B cell (primary cell): ENCODE data around the gene POM121. TPM values are rescaled to one million over a fixed set of nuclear protein-coding genes. Genes with fewer than 3 reads are reported as not detected.
"Not testable (repeated sequence)": the region's sequence is repeated elsewhere in the genome, so short reads cannot be mapped to it uniquely, and the experiment has no call there.

ENCODE experiments used
- ATAC-seq: fragments of 200-7000 bp; cut with Tn5 transposase; one replicate; pipeline ENCODE4 v1.10.0; 2021; ENCODE audit warnings: low read depth, mild to moderate bottlenecking, moderate number of reproducible peaks, moderate library complexity
- CTCF ChIA-PET: fragments of 350-600 bp; sonication (Branson Sonifier 250); formaldehyde crosslinking; loops from one replicate; lab custom pipeline; 2021; ENCODE audit warnings: antibody characterized with exemption, inconsistent platforms; lab: Charles Lee
- POLR2A ChIA-PET: fragments of 350-600 bp; sonication (Branson Sonifier 250); formaldehyde crosslinking; loops from one replicate; lab custom pipeline; 2021; ENCODE audit warnings: antibody characterized with exemption; lab: Charles Lee
- DNase-seq: peaks from one replicate; pipeline ENCODE4 v3.0.0; 2013
- H2AFZ ChIP-seq: 2 replicates; pipeline ENCODE4 v1.6.1; 2012; ENCODE audit warnings: mild to moderate bottlenecking, low read depth, low read length; ENCODE audit not compliant: insufficient read depth, poor library complexity, severe bottlenecking
- H3K27ac ChIP-seq, 2 donors: 1 replicate in 1 of 2; 2 replicates in 1 of 2; pipeline ENCODE4 v1.5.1; 2012 to 2013; ENCODE audit warnings: low read length in 2 of 2, mild to moderate bottlenecking in 2 of 2, moderate library complexity in 1 of 2
- H3K27me3 ChIP-seq, 4 experiments: fragments of 200-600 bp in 1 of 4; sonication (generic) in 1 of 4; replicated peaks in 1 of 4; 1 replicate in 2 of 4; 2 replicates in 2 of 4; pipeline versions ENCODE4 v1.6.1 to v1.7.0; 2013 to 2016; ENCODE audit warnings: low read length in 3 of 4, mild to moderate bottlenecking in 2 of 4, mixed read lengths in 1 of 4, moderate library complexity in 1 of 4; ENCODE audit not compliant: insufficient read depth in 4 of 4, control insufficient read depth in 3 of 4; ENCODE audit errors: control extremely low read depth in 1 of 4
- H3K36me3 ChIP-seq, 2 experiments: replicated peaks in 1 of 2; 1 replicate in 1 of 2; 2 replicates in 1 of 2; pipeline versions ENCODE4 v1.6.1 to v1.7.1; 2013; ENCODE audit warnings: low read length in 1 of 2; ENCODE audit not compliant: insufficient read depth in 2 of 2, control insufficient read depth in 1 of 2; ENCODE audit errors: control extremely low read depth in 1 of 2, extremely low read depth in 1 of 2
- H3K4me1 ChIP-seq, 2 donors: fragments of 200-600 bp in 1 of 2; sonication (generic) in 1 of 2; 1 replicate in 1 of 2; 2 replicates in 1 of 2; pipeline versions ENCODE4 v1.5.1 to v1.6.1; 2013 to 2017; ENCODE audit warnings: low read length in 2 of 2; ENCODE audit not compliant: control insufficient read depth in 2 of 2, insufficient read depth in 2 of 2
- H3K4me2 ChIP-seq: replicated peaks from 2 replicates; pipeline ENCODE3; 2012; ENCODE audit warnings: mild to moderate bottlenecking, low read depth, low read length; ENCODE audit not compliant: poor library complexity, severe bottlenecking
- H3K4me3 ChIP-seq, 5 experiments: fragments of 200-600 bp in 1 of 5; sonication (generic) in 1 of 5; 1 replicate in 3 of 5; 2 replicates in 2 of 5; pipeline versions ENCODE4 v1.5.1 to v1.7.0; 2011 to 2016; ENCODE audit warnings: low read length in 4 of 5, mild to moderate bottlenecking in 4 of 5, low read depth in 2 of 5, control low read depth in 1 of 5, moderate library complexity in 1 of 5; ENCODE audit not compliant: insufficient read depth in 1 of 5; ENCODE audit errors: control extremely low read depth in 1 of 5, extremely low read depth in 1 of 5
- H3K79me2 ChIP-seq: fragments of 200-600 bp; sonication (generic); one replicate; pipeline ENCODE4 v1.6.0; 2016; ENCODE audit warnings: low read length; ENCODE audit not compliant: control insufficient read depth, insufficient read depth
- H3K9ac ChIP-seq: fragments of 200-600 bp; sonication (generic); 2 replicates; pipeline ENCODE4 v1.6.1; 2017; ENCODE audit warnings: mild to moderate bottlenecking, low read length, moderate library complexity
- H3K9me3 ChIP-seq, 3 donors: one replicate each; pipeline versions ENCODE4 v1.6.1 to v1.7.1; 2013; ENCODE audit warnings: low read length in 2 of 3; ENCODE audit not compliant: control insufficient read depth in 2 of 3, insufficient read depth in 1 of 3; ENCODE audit errors: control extremely low read depth in 1 of 3
- H4K20me1 ChIP-seq: 2 replicates; pipeline ENCODE4 v1.6.0; 2012; ENCODE audit warnings: mild to moderate bottlenecking, low read length; ENCODE audit not compliant: insufficient read depth, control insufficient read depth, poor library complexity, severe bottlenecking
- H3K27ac Mint-ChIP-seq: one replicate; pipeline ENCODE4 v1.8.0; 2021; ENCODE audit warnings: mixed read lengths
- H3K27me3 Mint-ChIP-seq: one replicate; pipeline ENCODE4 v1.8.0; 2021; ENCODE audit warnings: mixed read lengths
- H3K4me1 Mint-ChIP-seq: one replicate; pipeline ENCODE4 v1.8.0; 2021; ENCODE audit warnings: mixed read lengths
- H3K4me3 Mint-ChIP-seq: one replicate; pipeline ENCODE4 v1.8.0; 2021; ENCODE audit warnings: mixed read lengths
- H3K9me3 Mint-ChIP-seq: one replicate; pipeline ENCODE4 v1.8.0; 2022; ENCODE audit warnings: mixed read lengths; ENCODE audit not compliant: insufficient read depth
- EZH2 ChIP-seq: IDR thresholded peaks from 2 replicates; pipeline ENCODE4 v1.6.1; 2012; ENCODE audit warnings: borderline replicate concordance, low read depth, mild to moderate bottlenecking, moderate library complexity, low read length; ENCODE audit not compliant: insufficient read depth, poor library complexity, severe bottlenecking
- WGBS: methylation state at CpG from one replicate; pipeline ENCODE4 v1.1.5; 2013; ENCODE audit warnings: missing lambda C conversion rate; ENCODE audit not compliant: insufficient coverage; 5-methylcytosine and 5-hydroxymethylcytosine counted together
- intact Hi-C: fragments of 100-400 bp; cut with micrococcal nuclease; formaldehyde crosslinking; loops from one replicate; pipeline ENCODE4 v1.10.0; 2022
- polyA minus RNA-seq: library from RNA; depleted of rRNA, polyadenylated mRNA; stranded (reverse); fragments of >200 nt; gene quantifications from 2 replicates; pipeline ENCODE4 v1.2.3, GENCODE V29; 2012
- polyA plus RNA-seq: library from polyadenylated mRNA; depleted of rRNA; stranded (reverse); fragments of >200 nt; gene quantifications from 2 replicates; pipeline ENCODE4 v1.2.3, GENCODE V29; 2012
- total RNA-seq, 2 donors: library from RNA; stranded (reverse); fragments of 120-200 nt in 1 of 2; gene quantifications; 1 replicate in 1 of 2; 2 replicates in 1 of 2; pipeline versions ENCODE4 v1.2.3 to v1.2.4, GENCODE V29; 2013 to 2022

The POM121 gene
- total RNA-seq (56.2 and 57.9 TPM in 2 replicates), polyA plus RNA-seq (25.0 and 32.2 TPM in 2 replicates), polyA minus RNA-seq (17.3 and 34.9 TPM in 2 replicates)
- 6.5 TPM for total RNA-seq (2013)

GRCh38 chr7:72924733-72925545 is at the start of gene POM121:
Gene POM121, plus strand, starts transcription at chr7:72925095. Its CDS starts 27 bp downstream, at chr7:72925122.
- ChIA-PET CTCF (interaction anchor here (1.0 kb wide), 1 partner anchor 10 kb away, joined by 5 read pairs; no protein-coding TSS in a partner anchor), POLR2A (no interaction called here)
- peak within 1 kb of the TSS; percentile 85 for H2AFZ ChIP-seq

GRCh38 chr7:72879079-72879736 is 45.7 kb upstream of the POM121 start:
- H3K4me1 Mint-ChIP-seq = peaks cover 16% of the 10 kb centered on the region
- peak overlapping the region; percentile 99 for H3K4me3 Mint-ChIP-seq
- WGBS = under 1% methylated on average over 52 of the region's 59 CpGs
- Histone ChIP-seq H2AFZ (peak overlapping the region; percentile 78), H3K4me3 (peak overlapping the region in 4 of 5 experiments; percentile 47 to 79 (median 70)), H3K9ac (peak overlapping the region; percentile 74), H3K4me2 (peak overlapping the region; percentile 54), H3K27ac (peak overlapping the region; percentile 57 to 83)
- H3K9me3 ChIP-seq, H4K20me1 ChIP-seq, H3K9me3 Mint-ChIP-seq, H3K4me1 ChIP-seq, H3K27me3 Mint-ChIP-seq, H3K27me3 ChIP-seq, CTCF ChIA-PET, H3K79me2 ChIP-seq, H3K36me3 ChIP-seq: not testable (repeated sequence)
- POLR2A ChIA-PET = interaction anchor here (1.2 kb wide), 1 partner anchor 50 kb away, joined by 4 read pairs; no protein-coding TSS in a partner anchor
- intact Hi-C loops = loop anchor here (10.0 kb wide), 1 partner anchor 46 kb away; the partner anchor contains the start of gene POM121
- peak; percentile 76 for DNase-seq
- H3K27ac Mint-ChIP-seq = peak overlapping the region; percentile 84
- ATAC-seq = peak; percentile 98

More at GRCh38 chr7:72924733-72925545, at the start of gene POM121:
- WGBS = under 1% methylated on average over 90 of the region's 91 CpGs
- peak within 1 kb of the TSS; percentile 99 for H3K27ac Mint-ChIP-seq
- H3K27ac ChIP-seq = peak within 1 kb of the TSS; percentile 88 to 97
- H3K9me3 Mint-ChIP-seq = no peaks in the 10 kb centered on the region
- H3K4me2 ChIP-seq = peak within 1 kb of the TSS; percentile 82
- no peaks in the 10 kb centered on the region for H4K20me1 ChIP-seq
- H3K4me1 ChIP-seq = peaks cover 13 to 17% of the 10 kb centered on the region in 2 donors
- peak within 1 kb of the TSS; percentile 75 to 95 (median 91) for H3K4me3 ChIP-seq
- H3K9ac ChIP-seq = peak within 1 kb of the TSS; percentile 95
- H3K36me3 ChIP-seq = peaks cover 9 to 31% of the 10 kb centered on the region in 2 experiments
- peaks cover 32% of the 10 kb centered on the region for H3K4me1 Mint-ChIP-seq
- H3K79me2 ChIP-seq = peaks cover 77% of the 10 kb centered on the region
- TF ChIP-seq EZH2 = no peak
- peak; percentile 95 for ATAC-seq
- intact Hi-C loops = loop anchor here (2.0 to 10.0 kb wide), 2 partner anchors 50 to 96 kb away; partner anchors contain the start of gene TYW1B
- DNase-seq = peak; percentile 94
- H3K4me3 Mint-ChIP-seq = peak within 1 kb of the TSS; percentile 100
- no peaks in the 10 kb centered on the region for H3K9me3 ChIP-seq
- no peaks in the 10 kb centered on the region for H3K27me3 ChIP-seq
- no peaks in the 10 kb centered on the region for H3K27me3 Mint-ChIP-seq

DNA sequence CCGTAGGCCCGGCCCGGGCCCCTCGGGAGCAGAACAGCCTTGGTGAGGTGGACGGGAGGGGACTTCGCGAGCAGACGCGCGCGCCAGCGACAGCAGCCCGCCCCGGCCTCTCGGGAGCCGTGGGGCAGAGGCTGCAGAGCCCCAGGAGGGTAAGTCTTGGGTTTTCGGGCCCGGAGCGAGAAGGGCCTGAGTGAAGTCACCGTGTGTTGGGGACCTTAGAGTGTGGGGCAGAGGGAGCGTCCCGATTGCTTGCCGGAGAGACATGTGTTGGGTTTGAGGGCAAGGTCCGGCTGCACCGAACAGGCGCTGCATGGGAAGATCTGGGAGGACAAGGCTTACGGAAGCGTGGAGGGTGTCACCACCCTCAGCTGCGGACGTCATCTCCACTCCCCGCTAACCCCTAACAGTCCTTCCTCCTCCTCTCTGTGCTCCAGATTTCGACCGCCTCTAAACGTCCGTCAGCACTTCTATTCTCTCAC is 45.1 kb upstream of the POM121 start:
- H3K4me1 Mint-ChIP-seq = peaks cover 16% of the 10 kb centered on the region
- peak overlapping the region; percentile 99 for H3K4me3 Mint-ChIP-seq
- intact Hi-C loops = loop anchor here (10.0 kb wide), 1 partner anchor 45 kb away; the partner anchor contains the start of gene POM121

More for the DNA sequence above, 45.1 kb upstream of the POM121 start:
- H3K27me3 Mint-ChIP-seq, H3K36me3 ChIP-seq, POLR2A ChIA-PET, H3K27me3 ChIP-seq, ATAC-seq, H4K20me1 ChIP-seq, H3K9me3 ChIP-seq, H3K9me3 Mint-ChIP-seq, H3K79me2 ChIP-seq, H3K4me1 ChIP-seq, CTCF ChIA-PET: not testable (repeated sequence)
- 1% methylated on average over 23 of the region's 35 CpGs for WGBS
- peak; percentile 65 for DNase-seq
- H3K9ac ChIP-seq = peak overlapping the region; percentile 74
- peak overlapping the region; percentile 53 for H2AFZ ChIP-seq
- H3K4me3 ChIP-seq = peak overlapping the region; percentile 4 to 79 (median 69)
- peak overlapping the region; percentile 94 for H3K27ac Mint-ChIP-seq
- H3K4me2 ChIP-seq = peak overlapping the region; percentile 47
- peak overlapping the region; percentile 49 to 83 for H3K27ac ChIP-seq
